NT2/D1 (cell line): ENCODE results near the gene DNMT3L.
"Not testable (repeated sequence)": the region's sequence is repeated elsewhere in the genome, so short reads cannot be mapped to it uniquely, and the experiment has no call there.

Source experiments
- DNase-seq: peaks from one replicate; pipeline ENCODE4 v3.0.0-alpha.2; 2011; ENCODE audit warnings: low read depth, low spot score
- H3K27me3 ChIP-seq: 2 replicates; pipeline ENCODE4 v1.6.0; 2011; ENCODE audit warnings: mild to moderate bottlenecking; ENCODE audit not compliant: insufficient read length, insufficient read depth
- H3K36me3 ChIP-seq: 2 replicates; pipeline ENCODE4 v1.6.1; 2011; ENCODE audit warnings: mild to moderate bottlenecking, low read length, mixed read lengths; ENCODE audit not compliant: insufficient read depth, insufficient read length
- H3K4me1 ChIP-seq: 2 replicates; pipeline ENCODE4 v1.5.1; 2011; ENCODE audit not compliant: insufficient read depth, insufficient read length
- H3K4me3 ChIP-seq: 2 replicates; pipeline ENCODE4 v1.5.1; 2011; ENCODE audit warnings: low read depth; ENCODE audit not compliant: insufficient read length
- H3K9ac ChIP-seq: 2 replicates; pipeline ENCODE4 v1.6.0; 2011; ENCODE audit warnings: low read depth; ENCODE audit not compliant: insufficient read length
- H3K9me3 ChIP-seq: 2 replicates; pipeline ENCODE4 v1.5.1; 2011; ENCODE audit warnings: mild to moderate bottlenecking, low read length; ENCODE audit not compliant: insufficient read depth
- SUZ12 ChIP-seq: IDR thresholded peaks from 2 replicates; pipeline ENCODE4 v1.6.1; 2011; ENCODE audit not compliant: insufficient read length, insufficient read depth; ENCODE audit errors: extremely low read depth
- YY1 ChIP-seq: IDR thresholded peaks from 2 replicates; pipeline ENCODE4 v1.6.1; 2011; ENCODE audit not compliant: insufficient read length, insufficient read depth
- ZNF274 ChIP-seq: IDR thresholded peaks from 2 replicates; pipeline ENCODE4 v1.6.1; 2011; ENCODE audit warnings: mild to moderate bottlenecking, low read depth, low read length

Gene DNMT3L

DNA sequence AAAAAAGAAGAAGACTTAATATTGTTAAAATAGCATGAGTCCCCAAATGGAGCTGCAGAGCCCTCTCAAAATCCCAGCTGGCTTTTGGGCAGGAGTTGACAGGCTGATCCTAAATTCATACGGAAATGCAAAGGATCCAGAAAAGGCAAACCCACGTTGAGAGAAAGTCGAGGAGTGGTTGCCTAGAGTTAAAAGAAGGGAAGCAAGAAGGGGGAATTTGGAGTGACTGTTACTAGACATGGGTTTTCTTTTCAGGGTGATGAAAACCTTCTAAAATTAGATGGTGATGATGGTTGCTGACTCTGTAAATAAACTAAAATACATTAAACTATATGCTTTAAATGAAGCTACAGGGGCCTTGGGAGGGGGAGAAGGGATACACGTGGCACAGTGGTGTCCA, 1.6 kb downstream of the DNMT3L start:
- H3K4me3 ChIP-seq: no peak overlapping the region
- TF ChIP-seq SUZ12 (no peak), YY1 (no peak), ZNF274 (no peak)
- H3K36me3 ChIP-seq: no peaks in the 10 kb centered on the region
- H3K9ac ChIP-seq: no peak overlapping the region
- H3K9me3 ChIP-seq: no peaks in the 10 kb centered on the region
- DNase-seq: no peak
- H3K27me3 ChIP-seq: no peaks in the 10 kb centered on the region
- H3K4me1 ChIP-seq: peaks cover 17% of the 10 kb centered on the region

GRCh38 chr21:44259082-44259705, 2.5 kb downstream of the DNMT3L start:
- H3K36me3 ChIP-seq: no peaks in the 10 kb centered on the region
- peaks cover 20% of the 10 kb centered on the region for H3K4me1 ChIP-seq
- no peak overlapping the region for H3K4me3 ChIP-seq
- no peak for TF ChIP-seq SUZ12
- TF ChIP-seq ZNF274: no peak
- TF ChIP-seq YY1: no peak
- no peak for DNase-seq
- no peaks in the 10 kb centered on the region for H3K9me3 ChIP-seq
- H3K27me3 ChIP-seq: no peaks in the 10 kb centered on the region
- no peak overlapping the region for H3K9ac ChIP-seq

DNA sequence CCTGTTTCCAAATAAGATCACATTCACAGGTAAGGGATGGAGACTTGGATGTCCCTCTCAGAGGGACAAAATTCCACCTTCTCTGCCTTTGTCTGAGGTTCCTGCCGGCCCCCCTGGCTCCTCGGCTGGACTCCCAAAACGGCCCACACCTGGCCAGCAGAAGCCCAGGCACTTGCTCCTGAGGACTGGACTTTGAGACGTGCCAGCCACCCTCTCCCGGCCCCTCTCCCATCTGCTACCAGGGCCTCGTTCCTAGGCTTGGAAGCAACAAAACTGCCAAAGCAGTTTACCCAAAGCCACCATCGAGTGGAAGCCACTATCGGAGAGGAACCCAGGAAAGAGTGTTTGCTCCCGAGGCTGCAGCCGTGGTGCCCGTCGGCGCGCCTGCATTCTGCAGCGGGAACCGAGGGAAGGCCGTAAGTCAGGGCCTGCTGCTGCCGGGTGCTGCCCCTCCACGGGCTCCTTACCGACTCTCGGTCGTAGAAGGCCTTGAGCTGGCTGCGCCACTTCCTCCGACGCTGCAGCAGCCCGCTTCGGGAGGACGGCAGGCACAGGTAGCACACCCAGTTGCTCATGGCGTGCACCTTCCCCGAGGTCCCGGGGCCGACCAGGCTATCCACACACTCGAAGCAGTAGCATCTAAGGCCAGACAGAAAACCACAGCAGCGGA, 3.5 kb downstream of the DNMT3L start:
- H3K27me3 ChIP-seq: no peaks in the 10 kb centered on the region
- H3K4me1 ChIP-seq: peaks cover 20% of the 10 kb centered on the region
- no peaks in the 10 kb centered on the region for H3K9me3 ChIP-seq
- TF ChIP-seq ZNF274: no peak
- no peak for TF ChIP-seq SUZ12
- no peak for TF ChIP-seq YY1
- no peak overlapping the region for H3K9ac ChIP-seq
- DNase-seq: no peak
- no peak overlapping the region for H3K4me3 ChIP-seq
- no peaks in the 10 kb centered on the region for H3K36me3 ChIP-seq

DNA sequence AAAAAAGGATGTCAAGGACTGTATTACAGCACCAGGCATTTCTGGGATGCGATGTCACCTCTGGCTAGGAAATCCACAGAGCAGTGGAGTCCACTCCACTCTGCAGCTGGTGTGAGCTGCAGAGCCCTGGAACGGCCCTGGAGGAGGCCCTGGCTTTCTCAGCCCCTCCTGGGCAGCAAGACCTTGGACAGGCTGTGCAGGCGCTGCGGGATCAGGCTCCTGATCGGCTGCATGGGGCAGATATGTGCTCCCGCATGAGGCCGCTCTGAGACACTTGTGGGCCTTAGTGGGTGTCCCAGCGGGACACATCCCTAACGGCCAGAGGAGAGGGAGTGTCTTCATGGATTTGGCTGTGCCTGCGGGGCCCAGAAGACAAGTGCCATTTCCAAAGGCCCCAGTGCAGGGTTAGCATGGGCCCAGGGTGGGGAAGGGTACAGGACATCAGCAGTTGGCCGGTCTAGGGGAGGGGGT, 6.2 kb downstream of the DNMT3L start:
- Histone ChIP-seq H3K9me3 (no peaks in the 10 kb centered on the region), H3K36me3 (no peaks in the 10 kb centered on the region), H3K27me3 (no peaks in the 10 kb centered on the region), H3K4me3 (no peak overlapping the region), H3K4me1 (peaks cover 10% of the 10 kb centered on the region), H3K9ac (no peak overlapping the region)
- TF ChIP-seq SUZ12 (no peak), YY1 (no peak), ZNF274 (no peak)
- DNase-seq: no peak

GRCh38 chr21:44253832-44254710, 7.6 kb downstream of the DNMT3L start:
- peaks cover 10% of the 10 kb centered on the region for H3K4me1 ChIP-seq
- DNase-seq: no peak
- no peak overlapping the region for H3K9ac ChIP-seq
- H3K36me3 ChIP-seq: no peaks in the 10 kb centered on the region
- no peaks in the 10 kb centered on the region for H3K9me3 ChIP-seq
- TF ChIP-seq SUZ12 (no peak), YY1 (no peak), ZNF274 (no peak)
- no peaks in the 10 kb centered on the region for H3K27me3 ChIP-seq
- H3K4me3 ChIP-seq: no peak overlapping the region

- not testable (repeated sequence) for H3K9me3 ChIP-seq, DNase-seq, H3K4me1 ChIP-seq, H3K4me3 ChIP-seq, H3K9ac ChIP-seq, H3K27me3 ChIP-seq, H3K36me3 ChIP-seq
Measured at GRCh38 chr21:44249204-44250037, 12.3 kb downstream of the DNMT3L start.

DNA sequence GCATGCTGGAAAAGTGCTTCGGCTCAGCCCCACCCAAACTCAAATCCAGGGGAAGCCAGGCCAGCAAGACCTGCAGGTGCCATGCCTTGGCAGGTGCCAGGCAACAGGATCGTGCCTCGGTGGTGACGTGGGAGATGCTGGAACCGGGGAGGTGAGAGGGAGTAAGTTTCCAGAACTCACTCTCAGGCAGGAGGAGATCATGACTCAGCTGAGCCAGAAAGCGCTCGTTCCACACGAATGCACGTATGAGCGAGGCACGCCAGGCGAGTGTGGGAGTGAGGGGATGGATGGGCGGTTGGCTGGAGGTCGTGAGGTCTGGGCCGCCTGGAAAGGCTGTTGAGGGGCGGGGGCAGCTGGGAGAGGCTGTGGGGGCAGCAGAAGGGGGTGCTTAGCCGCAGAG, 13.8 kb downstream of the DNMT3L start:
- H3K9ac ChIP-seq, H3K27me3 ChIP-seq, H3K9me3 ChIP-seq, H3K4me3 ChIP-seq, DNase-seq, H3K4me1 ChIP-seq, H3K36me3 ChIP-seq: not testable (repeated sequence)

DNA sequence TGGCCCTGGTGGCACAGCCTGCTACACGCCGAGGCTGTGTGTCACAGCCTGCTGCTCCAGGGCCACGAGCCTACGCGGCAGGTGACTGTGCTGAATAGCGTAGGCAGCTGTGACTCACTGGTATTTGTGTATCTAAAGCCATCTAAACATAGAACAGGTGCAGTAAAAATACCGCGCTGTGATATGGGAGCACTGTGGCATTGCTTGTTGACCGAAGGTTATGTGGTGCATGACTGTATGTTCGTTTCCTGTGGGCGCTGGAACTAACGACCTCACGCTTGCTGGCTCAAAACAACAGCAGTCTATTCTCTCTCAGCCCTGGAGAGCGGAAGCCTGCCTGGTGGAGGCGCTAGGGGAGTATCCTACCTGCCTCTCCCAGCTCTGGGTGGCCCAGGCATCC, 17.7 kb downstream of the DNMT3L start:
- not testable (repeated sequence) for H3K4me1 ChIP-seq, H3K9me3 ChIP-seq, H3K36me3 ChIP-seq, H3K9ac ChIP-seq, DNase-seq, H3K4me3 ChIP-seq, H3K27me3 ChIP-seq

- DNase-seq, H3K9me3 ChIP-seq: not testable (repeated sequence)
Measured at GRCh38 chr21:44241281-44241680, 20.4 kb downstream of the DNMT3L start.

More at GRCh38 chr21:44241281-44241680, 20.4 kb downstream of the DNMT3L start:
- not testable (repeated sequence) for H3K36me3 ChIP-seq, H3K4me3 ChIP-seq, H3K27me3 ChIP-seq, H3K4me1 ChIP-seq, H3K9ac ChIP-seq
